Thymus (tissue), 11 donors: ENCODE measurements around the gene PACSIN1. TPM values are rescaled to one million over a fixed set of nuclear protein-coding genes. Genes with fewer than 3 reads are reported as not detected.

Experiments
- DNase-seq, 9 donors: peaks; one replicate each; pipeline ENCODE4 v3.0.0-alpha.2; 2013; ENCODE audit warnings: low spot score in 9 of 9, low read depth in 6 of 9, missing footprints in 1 of 9
- H3K27ac ChIP-seq, 2 donors: one replicate each; pipeline ENCODE4 v1.5.1; 2013; ENCODE audit warnings: control low read depth in 1 of 2, low read depth in 1 of 2, low read length in 1 of 2, mild to moderate bottlenecking in 1 of 2, moderate library complexity in 1 of 2
- H3K27me3 ChIP-seq, 2 donors: one replicate each; pipeline ENCODE4 v1.5.1; 2013; ENCODE audit warnings: low read length in 1 of 2; ENCODE audit not compliant: control insufficient read depth in 2 of 2, insufficient read depth in 1 of 2
- H3K36me3 ChIP-seq, 2 donors: one replicate each; pipeline ENCODE4 v1.5.1; 2013; ENCODE audit warnings: low read length in 1 of 2, mild to moderate bottlenecking in 1 of 2, moderate library complexity in 1 of 2; ENCODE audit not compliant: control insufficient read depth in 2 of 2, insufficient read depth in 2 of 2
- H3K4me1 ChIP-seq, 2 donors: one replicate each; pipeline ENCODE4 v1.5.1; 2013; ENCODE audit warnings: low read length in 2 of 2; ENCODE audit not compliant: control insufficient read depth in 2 of 2, insufficient read depth in 2 of 2
- H3K4me3 ChIP-seq, 2 donors: one replicate each; pipeline ENCODE4 v1.5.1; 2013; ENCODE audit warnings: low read length in 2 of 2, control low read depth in 1 of 2, mild to moderate bottlenecking in 1 of 2
- H3K9me3 ChIP-seq, 2 donors: one replicate each; pipeline ENCODE4 v1.5.1; 2013; ENCODE audit warnings: low read length in 1 of 2, mild to moderate bottlenecking in 1 of 2; ENCODE audit not compliant: control insufficient read depth in 2 of 2, insufficient read depth in 1 of 2
- WGBS: extraction: QIAGEN DNeasy Blood & Tissue Kit; methylation state at CpG from one replicate; pipeline ENCODE4 v1.1.7; 2013; 5-methylcytosine and 5-hydroxymethylcytosine counted together
- polyA plus RNA-seq: library from polyadenylated mRNA; stranded (reverse); fragments of 200-250 nt; gene quantifications from one replicate; pipeline ENCODE4 v1.2.3, GENCODE V29; 2013
- total RNA-seq: library from RNA; stranded (reverse); fragments of 120-200 nt; gene quantifications from one replicate; pipeline ENCODE4 v1.2.4, GENCODE V29; 2013
- donor health status: healthy.

The PACSIN1 gene
- total and polyA plus RNA-seq, 2 donors = 1.2 to 1.7 TPM

DNA sequence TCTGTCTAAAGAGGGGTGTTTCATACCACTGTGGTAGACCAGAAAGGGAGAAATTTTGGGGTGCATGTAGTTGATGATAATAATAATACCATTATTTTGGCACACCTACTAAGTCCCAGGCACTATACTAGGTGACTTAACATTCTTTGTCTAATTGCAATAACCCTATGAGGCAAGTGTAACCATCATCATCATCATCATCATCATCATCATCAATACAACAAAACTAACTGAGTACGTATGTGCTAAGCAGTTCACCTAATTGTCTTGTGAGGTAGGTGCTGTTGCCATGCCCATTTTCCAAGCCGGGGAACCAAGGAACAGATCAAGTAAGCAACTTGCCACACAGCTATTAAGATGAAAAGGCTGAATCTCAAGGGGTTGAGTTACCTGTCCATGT lies 2.6 kb upstream of the PACSIN1 start:
- Histone ChIP-seq H3K27ac (no peak overlapping the region), H3K4me3 (no peak overlapping the region), H3K36me3 (no peaks in the 10 kb centered on the region), H3K9me3 (peaks cover 0 to 5% of the 10 kb centered on the region in 2 donors), H3K4me1 (peaks cover 0 to 13% of the 10 kb centered on the region in 2 donors), H3K27me3 (peaks cover 7 to 37% of the 10 kb centered on the region in 2 donors)
- 96% methylated on average over 2 of the region's 2 CpGs for WGBS
- no peak for DNase-seq

- Histone ChIP-seq H3K9me3 (no peaks in the 10 kb centered on the region), H3K36me3 (no peaks in the 10 kb centered on the region), H3K4me1 (peaks cover 0 to 15% of the 10 kb centered on the region in 2 donors), H3K27ac (no peak overlapping the region), H3K4me3 (no peak overlapping the region), H3K27me3 (peaks cover 7 to 37% of the 10 kb centered on the region in 2 donors)
- WGBS = 90% methylated on average over 4 of the region's 4 CpGs
- no peak for DNase-seq
Measured at GRCh38 chr6:34463849-34464248, 2.0 kb upstream of the PACSIN1 start.

- no peak for DNase-seq
- peaks cover 7 to 37% of the 10 kb centered on the region in 2 donors for H3K27me3 ChIP-seq
- H3K27ac ChIP-seq = no peak overlapping the region
- H3K4me1 ChIP-seq = peaks cover 0 to 15% of the 10 kb centered on the region in 2 donors
- 74% methylated on average over 28 of the region's 28 CpGs for WGBS
- H3K36me3 ChIP-seq = no peaks in the 10 kb centered on the region
- H3K9me3 ChIP-seq = no peaks in the 10 kb centered on the region
- peak overlapping the region in 1 of 2 donors; percentile 43 for H3K4me3 ChIP-seq
Measured at GRCh38 chr6:34466242-34467185, 638 bp downstream of the PACSIN1 start.

DNA sequence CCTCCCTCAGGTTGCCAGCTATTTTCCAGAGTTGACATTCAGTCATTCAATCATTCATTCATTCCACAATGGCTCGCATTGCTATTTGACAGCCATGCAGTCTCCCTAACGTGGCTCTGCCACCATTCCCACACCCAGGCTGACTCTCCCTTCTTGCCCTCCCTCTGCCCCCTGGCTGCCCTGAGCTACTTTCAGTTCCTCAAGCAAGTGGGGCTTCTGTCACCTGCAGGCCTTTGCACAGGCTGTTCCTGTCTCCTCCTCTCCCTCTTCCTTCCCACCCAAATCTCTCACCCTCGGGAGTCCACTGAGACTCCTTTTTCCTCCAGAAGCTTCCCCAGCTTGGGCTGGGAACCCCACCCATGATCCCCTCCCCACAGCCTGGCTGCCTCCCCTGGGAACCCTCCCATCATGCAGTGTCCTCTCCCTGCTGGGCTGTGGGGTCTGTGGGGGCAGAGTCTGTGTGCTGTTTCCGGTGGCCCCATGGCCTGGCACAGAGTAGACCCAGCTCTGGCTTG lies 2.6 kb downstream of the PACSIN1 start:
- H3K4me1 ChIP-seq = peaks cover 0 to 15% of the 10 kb centered on the region in 2 donors
- no peak overlapping the region for H3K4me3 ChIP-seq
- 55% methylated on average over 4 of the region's 4 CpGs for WGBS
- H3K27ac ChIP-seq = no peak overlapping the region
- DNase-seq = no peak
- no peaks in the 10 kb centered on the region for H3K9me3 ChIP-seq
- H3K27me3 ChIP-seq = peaks cover 7 to 34% of the 10 kb centered on the region in 2 donors
- no peaks in the 10 kb centered on the region for H3K36me3 ChIP-seq

DNA sequence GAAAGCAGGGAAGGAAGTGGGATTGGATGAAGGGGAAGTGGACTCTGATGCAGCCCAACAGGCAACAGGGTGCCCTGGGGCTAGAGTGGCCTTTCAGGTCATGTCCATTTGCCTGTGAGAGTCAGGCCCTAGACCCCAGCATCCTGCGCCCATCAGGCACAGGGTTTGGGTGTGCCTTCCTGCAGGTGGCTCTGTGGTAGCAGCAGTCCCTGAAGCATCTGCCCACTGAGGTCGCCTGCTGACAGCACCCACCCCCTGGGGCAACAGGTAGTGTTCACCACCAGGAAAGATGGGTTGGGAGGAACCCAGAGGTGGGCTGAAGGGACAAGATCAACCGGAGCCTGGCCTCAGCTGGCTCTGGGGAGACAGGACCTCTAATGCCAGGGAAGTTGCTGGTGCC lies 3.6 kb downstream of the PACSIN1 start:
- Histone ChIP-seq H3K9me3 (no peaks in the 10 kb centered on the region), H3K4me1 (peaks cover 0 to 15% of the 10 kb centered on the region in 2 donors), H3K4me3 (no peak overlapping the region), H3K27me3 (peaks cover 5 to 24% of the 10 kb centered on the region in 2 donors), H3K27ac (no peak overlapping the region), H3K36me3 (no peaks in the 10 kb centered on the region)
- 47% methylated on average over 3 of the region's 3 CpGs for WGBS
- DNase-seq = no peak

DNA sequence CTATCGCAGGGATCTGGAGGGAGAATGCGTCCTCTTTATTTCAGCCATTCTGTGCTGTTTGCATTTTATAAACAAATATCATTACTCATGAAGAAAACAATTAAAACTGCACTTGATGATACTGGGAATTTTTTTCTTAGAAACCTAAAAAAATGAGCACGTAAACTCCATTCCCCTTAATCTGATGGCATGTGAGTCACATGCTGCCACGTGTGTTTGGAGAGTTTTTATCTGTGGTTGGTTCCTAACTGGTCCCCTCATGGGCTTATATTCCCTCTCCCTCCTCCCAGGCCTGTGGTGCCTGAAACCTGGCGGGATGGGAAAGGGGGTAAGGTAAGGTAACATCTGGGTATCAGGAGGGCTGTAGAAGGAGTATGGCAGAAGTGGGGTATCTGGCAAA lies 6.5 kb downstream of the PACSIN1 start:
- WGBS = 96% methylated on average over 5 of the region's 5 CpGs
- H3K9me3 ChIP-seq = no peaks in the 10 kb centered on the region
- DNase-seq = no peak
- H3K27me3 ChIP-seq = no peaks in the 10 kb centered on the region
- no peak overlapping the region for H3K27ac ChIP-seq
- no peak overlapping the region for H3K4me3 ChIP-seq
- H3K36me3 ChIP-seq = no peaks in the 10 kb centered on the region
- H3K4me1 ChIP-seq = peaks cover 0 to 13% of the 10 kb centered on the region in 2 donors

- 94% methylated on average over 1 of the region's 1 CpG for WGBS
- Histone ChIP-seq H3K27ac (no peak overlapping the region), H3K36me3 (no peaks in the 10 kb centered on the region), H3K4me1 (peaks cover 0 to 7% of the 10 kb centered on the region in 2 donors), H3K4me3 (no peak overlapping the region), H3K9me3 (no peaks in the 10 kb centered on the region), H3K27me3 (no peaks in the 10 kb centered on the region)
- no peak for DNase-seq
Measured at GRCh38 chr6:34473967-34474366, 8.1 kb downstream of the PACSIN1 start.

- H3K4me3 ChIP-seq = no peak overlapping the region
- H3K9me3 ChIP-seq = no peaks in the 10 kb centered on the region
- peaks cover 0 to 7% of the 10 kb centered on the region in 2 donors for H3K4me1 ChIP-seq
- no peak overlapping the region for H3K27ac ChIP-seq
- H3K27me3 ChIP-seq = no peaks in the 10 kb centered on the region
- no peaks in the 10 kb centered on the region for H3K36me3 ChIP-seq
- DNase-seq = no peak
- WGBS = 97% methylated on average over 2 of the region's 2 CpGs
Measured at GRCh38 chr6:34474754-34475153, 8.9 kb downstream of the PACSIN1 start.

GRCh38 chr6:34475238-34475682 lies 9.4 kb downstream of the PACSIN1 start:
- peaks cover 0 to 7% of the 10 kb centered on the region in 2 donors for H3K4me1 ChIP-seq
- no peaks in the 10 kb centered on the region for H3K36me3 ChIP-seq
- no peak for DNase-seq
- no peaks in the 10 kb centered on the region for H3K9me3 ChIP-seq
- WGBS = 95% methylated on average over 5 of the region's 5 CpGs
- H3K4me3 ChIP-seq = no peak overlapping the region
- no peak overlapping the region for H3K27ac ChIP-seq
- no peaks in the 10 kb centered on the region for H3K27me3 ChIP-seq
